HG03565 (cell line): ENCODE results near the gene GLYAT.
"Not testable (repeated sequence)": the region's sequence is repeated elsewhere in the genome, so short reads cannot be mapped to it uniquely, and the experiment has no call there.

Experiments used
- ATAC-seq: cut with Tn5 transposase; IDR thresholded peaks from one replicate; pipeline ENCODE4 v1.9.1; 2021; ENCODE audit warnings: mild to moderate bottlenecking, moderate library complexity; ENCODE audit not compliant: unreplicated experiment

GLYAT gene

DNA sequence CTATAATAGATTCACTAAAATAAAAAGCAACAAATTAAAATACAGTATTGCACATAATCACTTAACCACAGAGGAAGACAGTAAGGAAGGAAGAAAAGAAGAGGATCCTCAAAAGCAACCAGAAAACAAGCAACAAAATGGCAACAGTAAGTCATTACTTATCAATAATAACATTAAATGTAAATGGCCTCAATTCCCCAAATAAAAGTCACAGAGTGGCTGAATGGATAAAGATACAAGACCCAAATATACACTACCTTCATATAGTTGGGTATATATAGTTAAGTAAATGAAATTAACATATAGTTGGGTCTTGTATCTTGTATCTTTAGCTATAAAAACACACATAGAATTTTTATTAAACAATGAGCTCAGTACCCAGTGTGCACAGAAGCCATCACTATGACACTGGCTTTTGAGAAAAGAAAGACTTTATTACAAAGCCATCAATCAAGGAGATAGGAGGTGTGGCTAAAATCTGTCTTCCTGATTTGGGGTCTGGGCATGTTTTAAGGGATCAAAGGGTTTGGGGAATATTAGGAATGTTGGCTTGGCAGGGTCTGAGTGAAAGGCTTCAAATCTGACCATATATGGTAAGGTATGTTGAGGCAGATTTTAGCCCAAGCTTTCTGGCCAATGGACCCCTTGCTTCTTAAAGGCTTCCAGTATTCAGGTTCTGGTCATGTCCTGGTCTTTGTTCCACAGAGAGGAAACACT lies 13.4 kb upstream of the GLYAT start:
- ATAC-seq, result no peak

DNA sequence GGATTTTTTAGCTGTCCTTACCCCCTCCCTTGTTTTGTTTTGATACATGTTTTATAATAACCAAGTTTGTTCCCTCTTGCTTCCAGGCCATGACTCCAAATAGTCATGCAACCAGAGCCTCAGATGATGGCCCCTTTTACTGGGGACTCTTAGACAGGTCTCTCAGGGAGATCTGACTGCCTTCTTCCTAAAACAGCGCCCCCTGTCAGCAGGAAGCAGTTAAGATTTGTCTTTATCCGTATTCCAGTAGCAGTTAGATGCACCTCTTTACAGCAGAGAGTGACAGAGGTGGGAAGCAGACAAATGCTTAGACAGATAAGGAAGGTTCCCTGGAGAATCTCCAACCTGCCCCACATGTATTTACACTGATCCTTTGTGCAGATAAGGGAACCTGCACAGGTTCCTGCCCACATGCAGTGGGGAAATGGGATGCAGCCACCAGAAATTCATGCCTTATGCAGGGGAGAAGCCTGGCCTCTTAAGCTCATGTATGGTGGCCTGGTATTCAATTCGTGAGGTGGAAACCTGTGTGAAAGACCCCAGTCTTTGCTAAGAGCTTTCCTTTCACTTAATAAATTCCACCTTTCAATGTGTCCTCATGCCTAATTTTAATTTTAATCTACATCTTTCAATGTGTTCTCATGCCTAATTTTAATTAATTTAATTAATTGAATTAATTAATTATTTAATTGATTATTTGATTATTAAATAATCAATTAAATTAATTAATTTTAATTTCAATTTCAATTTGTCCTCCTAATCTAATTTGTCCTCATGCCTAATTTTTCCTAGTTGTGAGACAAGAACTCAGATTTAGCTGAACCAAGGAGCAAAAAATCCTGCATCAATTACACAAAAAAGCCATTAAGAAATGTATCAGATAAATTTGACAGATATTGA lies 11.5 kb upstream of the GLYAT start:
- no peak for ATAC-seq

DNA sequence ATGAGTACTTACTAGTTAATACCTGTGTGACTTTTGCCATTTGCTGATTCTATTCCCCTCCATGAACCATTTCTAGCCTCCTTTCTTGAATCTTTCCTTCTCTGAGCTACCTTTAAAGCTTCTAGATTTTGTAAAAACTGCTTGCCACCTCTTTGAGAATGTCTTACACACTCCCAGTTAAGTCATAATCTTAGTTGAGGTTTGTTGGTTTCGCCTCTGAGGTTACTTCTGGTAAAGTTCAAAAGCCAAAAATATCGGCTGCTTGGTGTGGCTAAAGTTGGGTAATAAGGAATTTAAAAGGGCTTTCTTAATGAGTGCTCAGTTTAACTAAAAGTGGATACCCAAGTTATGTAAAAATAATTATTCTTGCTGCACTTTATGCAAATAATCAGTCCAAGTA lies 10.4 kb upstream of the GLYAT start:
- peak; percentile 89 for ATAC-seq

DNA sequence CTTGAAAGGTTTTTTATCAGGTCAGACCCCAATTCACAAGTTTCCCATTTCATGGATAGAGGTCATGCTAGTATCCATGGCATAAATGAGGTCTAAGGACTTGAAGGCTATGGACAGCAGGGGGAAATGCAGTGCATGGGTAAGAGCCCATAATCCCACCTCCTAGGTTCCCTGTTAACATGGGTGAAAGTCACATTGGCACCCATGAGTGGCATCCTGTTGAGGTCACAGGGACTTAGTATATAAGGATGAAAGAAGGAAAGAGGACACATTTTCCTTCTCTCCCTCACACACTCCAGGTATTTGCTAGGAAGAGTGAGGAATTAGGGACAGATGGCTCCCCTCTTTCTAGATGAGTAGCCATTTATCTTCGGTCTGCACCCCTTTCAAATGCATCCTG lies 9.4 kb upstream of the GLYAT start:
- ATAC-seq, result no peak

- ATAC-seq, result no peak
Measured at GRCh38 chr11:58740447-58740846, 8.7 kb upstream of the GLYAT start.

DNA sequence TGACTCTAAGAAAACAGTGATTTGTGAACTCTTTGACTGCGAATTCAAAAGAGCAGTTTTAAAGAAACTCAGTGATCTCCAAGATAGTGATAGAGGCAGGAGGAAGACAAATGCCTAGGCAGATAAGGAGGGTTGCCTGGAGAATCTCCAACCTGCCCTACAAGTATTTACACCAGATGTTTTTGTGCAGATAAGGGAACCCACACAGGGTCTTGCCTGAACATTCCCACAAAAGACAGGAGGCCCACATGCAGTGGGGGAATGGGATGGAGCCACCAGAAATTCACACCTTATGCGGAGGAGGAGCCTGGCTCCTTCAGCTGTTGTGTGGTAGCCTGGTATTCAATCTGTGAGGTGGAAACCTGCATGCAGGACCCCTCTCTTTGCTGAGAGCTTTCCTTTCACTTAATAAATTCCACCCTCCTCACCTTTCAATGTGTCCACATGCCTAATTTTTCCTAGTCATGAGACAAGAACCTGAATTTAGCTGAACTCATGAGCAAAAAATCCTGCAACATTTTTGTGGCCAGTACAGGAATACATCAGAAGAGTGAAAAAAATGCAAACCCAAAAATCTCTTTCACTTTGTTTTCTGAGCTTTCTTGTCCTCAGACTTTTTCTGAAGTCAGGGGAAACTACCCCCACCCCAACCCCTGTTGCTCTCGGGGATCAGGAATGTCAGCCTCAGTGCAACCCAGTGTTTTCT lies 8.1 kb upstream of the GLYAT start:
- no peak for ATAC-seq

- no peak for ATAC-seq
Measured at GRCh38 chr11:58734681-58735490, 3.1 kb upstream of the GLYAT start.

DNA sequence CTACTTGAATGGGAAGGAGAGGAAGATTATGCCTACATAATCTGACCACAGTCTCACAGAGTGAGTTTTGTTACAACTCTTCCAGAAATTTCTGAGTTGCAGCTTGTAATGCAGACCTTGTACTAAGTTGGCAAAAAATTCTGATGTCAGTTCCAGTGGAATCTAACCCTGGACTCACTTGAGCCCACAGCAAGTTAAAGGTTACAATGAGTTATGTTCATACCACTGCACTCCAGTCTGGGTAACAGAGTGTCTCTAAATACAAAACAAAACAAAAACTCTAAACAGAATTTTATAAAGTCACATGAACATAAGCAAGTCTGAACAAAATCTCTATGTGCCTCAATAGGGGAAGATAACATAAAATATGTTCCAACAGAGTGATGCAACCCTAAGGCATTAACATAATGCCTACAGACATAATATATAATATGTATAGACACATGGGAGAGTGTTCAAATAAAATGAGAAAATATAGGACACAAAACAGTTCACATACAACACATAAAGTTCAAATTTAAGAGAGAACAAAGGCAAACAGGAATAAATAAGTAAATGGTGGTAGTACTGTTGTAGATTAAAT lies 1.1 kb downstream of the GLYAT start:
- no peak for ATAC-seq

GRCh38 chr11:58727415-58727797 lies 4.3 kb downstream of the GLYAT start:
- ATAC-seq, result no peak

DNA sequence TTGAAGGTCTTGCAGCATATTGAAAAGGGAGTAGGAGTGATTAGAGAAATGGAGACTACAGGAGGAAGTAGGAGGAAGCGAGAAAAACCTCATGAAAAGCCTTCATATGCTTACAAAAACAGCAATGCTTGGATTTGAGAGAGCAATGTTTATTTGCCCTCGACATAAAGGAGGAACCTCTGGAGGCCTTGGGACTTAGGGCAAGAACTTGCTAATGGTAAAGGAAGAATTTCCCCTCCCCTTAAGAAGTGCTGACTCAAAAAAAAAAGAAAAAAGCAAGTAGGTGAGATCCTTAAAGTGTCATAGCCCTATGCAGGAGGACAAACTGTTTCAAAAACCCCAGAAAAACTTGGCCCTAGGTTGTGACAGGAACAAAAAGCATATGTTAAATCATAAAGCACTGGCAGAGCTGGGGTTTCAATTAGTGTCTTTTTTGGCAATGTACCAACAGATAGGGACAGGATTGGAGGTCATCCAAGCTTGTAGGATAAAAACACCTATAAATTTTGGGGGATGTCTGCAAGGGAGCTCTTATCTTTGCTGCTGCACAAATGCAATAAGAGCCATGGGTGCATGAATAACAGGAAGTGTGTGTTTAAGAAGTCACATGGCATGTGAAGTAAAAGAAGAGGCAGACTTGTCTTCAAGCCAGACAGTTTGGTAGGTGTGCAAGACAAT lies 4.9 kb downstream of the GLYAT start:
- ATAC-seq, result no peak

DNA sequence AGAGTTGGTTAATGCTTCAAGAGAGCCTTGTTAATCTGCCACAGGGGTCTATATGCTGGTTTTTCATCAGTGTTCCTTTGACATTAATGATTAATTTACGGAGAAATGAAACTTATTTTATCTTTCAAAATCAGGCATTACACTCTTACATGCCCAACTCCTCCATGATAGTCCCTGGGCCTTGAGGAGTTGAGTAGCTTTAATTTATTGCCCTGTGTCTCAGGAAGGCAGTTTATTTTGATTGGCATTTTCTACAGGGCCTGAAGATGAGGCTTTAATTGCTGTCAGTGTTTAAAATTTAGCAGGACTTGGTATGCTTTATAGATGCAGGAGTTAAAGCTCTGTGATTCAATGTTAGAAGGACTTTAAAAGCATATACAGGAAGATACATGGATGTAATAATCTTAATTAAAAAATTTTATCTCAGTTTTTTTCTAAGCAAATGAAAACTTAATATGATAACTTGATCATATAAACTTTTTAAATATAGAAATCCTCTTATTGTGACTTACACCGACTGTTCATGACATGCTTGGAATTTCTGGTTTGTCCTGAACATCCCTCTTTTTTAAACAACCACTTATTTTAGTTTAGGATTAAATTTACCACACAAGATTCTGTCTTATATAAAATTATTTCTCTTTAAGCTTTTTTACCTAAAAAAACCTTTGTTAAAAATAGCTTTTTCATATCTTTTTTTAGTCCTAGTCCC lies 12.2 kb downstream of the GLYAT start:
- ATAC-seq, result no peak

DNA sequence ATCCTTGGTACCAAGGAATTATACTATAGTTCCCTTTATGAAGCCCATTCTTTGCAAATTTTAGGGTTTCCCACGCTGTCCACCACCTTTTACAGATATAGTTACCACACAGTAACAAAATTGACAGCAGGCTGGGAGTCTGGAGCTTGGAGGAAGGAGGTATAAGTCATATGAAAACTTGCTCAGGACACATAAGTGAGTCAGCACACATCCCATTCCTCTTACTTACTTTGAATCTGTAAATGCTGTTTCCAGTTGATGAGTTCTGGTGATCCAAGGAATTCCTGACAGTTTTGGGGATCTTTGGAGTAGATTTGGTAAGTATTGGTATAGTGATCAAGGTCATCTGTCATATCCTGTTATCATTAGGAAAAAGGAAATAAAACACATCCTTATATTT lies 19.2 kb downstream of the GLYAT start:
- ATAC-seq, result no peak

- ATAC-seq, result no peak
Measured at GRCh38 chr11:58711832-58712231, 19.9 kb downstream of the GLYAT start.

GRCh38 chr11:58707767-58708166 lies 24.0 kb downstream of the GLYAT start:
- no peak for ATAC-seq

DNA sequence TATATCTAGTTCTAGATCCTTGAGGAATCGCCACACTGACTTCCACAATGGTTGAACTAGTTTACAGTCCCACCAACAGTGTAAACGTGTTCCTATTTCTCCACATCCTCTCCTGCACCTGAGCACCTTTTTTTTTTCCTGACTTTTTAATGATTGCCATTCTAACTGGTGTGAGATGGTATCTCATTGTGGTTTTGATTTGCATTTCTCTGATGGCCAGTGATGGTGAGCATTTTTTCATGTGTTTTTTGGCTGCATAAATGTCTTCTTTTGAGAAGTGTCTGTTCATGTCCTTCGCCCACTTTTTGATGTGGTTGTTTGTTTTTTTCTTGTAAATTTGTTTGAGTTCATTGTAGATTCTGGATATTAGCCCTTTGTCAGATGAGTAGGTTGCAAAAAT lies 34.9 kb downstream of the GLYAT start:
- not testable (repeated sequence) for ATAC-seq

GRCh38 chr11:58693026-58693425 lies 38.7 kb downstream of the GLYAT start:
- ATAC-seq, result no peak

DNA sequence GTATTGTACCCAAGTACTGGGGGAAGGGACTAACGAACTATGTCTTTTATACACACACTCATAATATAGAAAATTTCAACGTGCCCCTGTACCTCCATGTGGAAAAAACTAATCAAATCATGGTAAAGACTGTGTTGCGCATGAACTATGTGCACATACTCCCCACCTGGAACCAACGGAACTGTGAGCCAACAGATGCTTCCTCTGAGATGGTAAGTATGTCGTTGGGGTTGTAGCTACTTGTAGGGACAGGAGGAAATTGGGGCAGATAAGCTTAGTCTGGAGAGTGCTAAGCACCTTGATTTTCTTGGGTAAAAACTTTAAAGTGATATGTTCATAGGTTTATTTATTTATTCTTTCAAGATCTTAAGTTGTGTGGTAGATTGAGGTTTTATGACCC lies 40.1 kb downstream of the GLYAT start:
- ATAC-seq, result no peak

- ATAC-seq, result no peak
Measured at GRCh38 chr11:58688789-58689503, 42.8 kb downstream of the GLYAT start.
